NT2/D1 (cell line): ENCODE data around the gene TEAD4.

Source experiments
- SUZ12 ChIP-seq: IDR thresholded peaks from 2 replicates; pipeline ENCODE4 v1.6.1; 2011; ENCODE audit not compliant: insufficient read length, insufficient read depth; ENCODE audit errors: extremely low read depth
- YY1 ChIP-seq: IDR thresholded peaks from 2 replicates; pipeline ENCODE4 v1.6.1; 2011; ENCODE audit not compliant: insufficient read length, insufficient read depth
- ZNF274 ChIP-seq: IDR thresholded peaks from 2 replicates; pipeline ENCODE4 v1.6.1; 2011; ENCODE audit warnings: mild to moderate bottlenecking, low read depth, low read length

GRCh38 chr12:3038926-3039510, 79.8 kb downstream of the TEAD4 start:
- TF ChIP-seq SUZ12 (no peak), YY1 (no peak), ZNF274 (no peak)
